ENCODE data around the gene GYS2.

Gene GYS2

DNA sequence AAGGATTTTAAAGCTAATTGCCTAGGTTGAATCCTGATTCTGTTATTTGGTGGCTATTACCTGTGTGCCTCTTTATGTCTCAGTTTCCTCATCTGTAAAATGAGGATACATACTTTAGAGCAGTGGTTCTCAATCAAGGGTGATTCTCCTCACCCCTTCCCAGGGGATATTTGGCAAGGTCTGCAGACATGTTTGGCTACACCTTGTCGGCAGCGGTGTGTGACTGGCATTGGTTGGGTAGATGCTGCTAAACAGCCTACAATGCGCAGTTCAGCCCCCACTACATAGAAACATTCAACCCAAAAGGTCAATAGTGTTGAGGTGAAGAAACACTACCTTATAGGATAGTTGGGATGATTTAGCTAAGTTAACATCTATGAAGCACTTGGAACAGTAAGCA is 29.6 kb upstream of the GYS2 start:
- H3K9ac ChIP-seq (ENCODE audit: low read depth, low read length), result no peak overlapping the region
- H3K4me1 ChIP-seq (ENCODE audit: control insufficient read depth, insufficient read depth, low read length), result no peaks in the 10 kb centered on the region
- H3K36me3 ChIP-seq (ENCODE audit: control insufficient read depth, insufficient read depth, low read length), result peaks cover 3% of the 10 kb centered on the region
- no peaks in the 10 kb centered on the region for H3K27me3 ChIP-seq (ENCODE audit: control insufficient read depth, insufficient read depth, low read length)
- no peak overlapping the region for H3K4me3 ChIP-seq (ENCODE audit: low read depth, low read length)
- no peaks in the 10 kb centered on the region for H3K9me3 ChIP-seq (ENCODE audit: control insufficient read depth, insufficient read depth, low read length)

DNA sequence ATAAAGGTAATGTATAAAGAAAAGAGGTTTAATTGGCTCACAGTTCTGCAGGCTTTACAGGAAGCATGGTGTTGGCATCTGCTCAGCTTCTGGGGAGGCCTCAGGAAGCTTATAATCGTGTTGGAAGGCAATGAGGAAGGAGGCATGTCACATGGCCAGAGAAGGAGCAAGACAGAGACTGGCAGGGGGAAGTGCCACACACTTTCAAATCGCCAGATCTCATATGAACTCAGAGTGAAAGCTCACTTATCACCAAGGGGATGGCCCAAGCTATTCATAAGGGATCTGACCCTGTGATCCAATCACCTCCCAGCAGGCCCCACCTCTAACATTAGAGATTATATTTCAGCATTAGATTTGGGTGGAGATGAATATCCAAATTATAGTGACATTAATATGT is 26.7 kb upstream of the GYS2 start:
- Histone ChIP-seq H3K9me3 (ENCODE audit: control insufficient read depth, insufficient read depth, low read length) (no peaks in the 10 kb centered on the region), H3K9ac (ENCODE audit: low read depth, low read length) (no peak overlapping the region), H3K27me3 (ENCODE audit: control insufficient read depth, insufficient read depth, low read length) (no peaks in the 10 kb centered on the region), H3K4me3 (ENCODE audit: low read depth, low read length) (no peak overlapping the region), H3K4me1 (ENCODE audit: control insufficient read depth, insufficient read depth, low read length) (no peaks in the 10 kb centered on the region), H3K36me3 (ENCODE audit: control insufficient read depth, insufficient read depth, low read length) (peaks cover 3% of the 10 kb centered on the region)

DNA sequence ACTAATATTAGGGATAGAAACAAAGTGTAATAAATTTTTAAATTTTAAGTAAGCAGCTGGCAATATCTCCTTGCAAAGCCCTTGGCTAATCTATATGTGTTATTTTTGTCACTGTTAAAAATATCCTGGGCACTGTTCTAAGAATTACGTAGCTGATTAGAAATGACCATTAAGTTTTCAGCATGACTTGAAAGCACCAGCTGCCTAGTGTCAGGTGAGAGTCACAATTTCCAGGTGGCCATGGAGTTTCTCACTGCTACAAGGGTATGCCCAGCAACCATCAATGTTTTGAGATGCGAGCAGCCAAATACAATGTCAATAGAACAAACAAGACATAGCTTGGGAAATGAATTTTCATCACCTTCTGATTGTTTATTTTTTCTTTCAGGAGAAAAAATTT is 23.3 kb upstream of the GYS2 start:
- Histone ChIP-seq H3K36me3 (ENCODE audit: control insufficient read depth, insufficient read depth, low read length) (no peaks in the 10 kb centered on the region), H3K9ac (ENCODE audit: low read depth, low read length) (no peak overlapping the region), H3K4me1 (ENCODE audit: control insufficient read depth, insufficient read depth, low read length) (no peaks in the 10 kb centered on the region), H3K9me3 (ENCODE audit: control insufficient read depth, insufficient read depth, low read length) (no peaks in the 10 kb centered on the region), H3K27me3 (ENCODE audit: control insufficient read depth, insufficient read depth, low read length) (no peaks in the 10 kb centered on the region), H3K4me3 (ENCODE audit: low read depth, low read length) (no peak overlapping the region)

DNA sequence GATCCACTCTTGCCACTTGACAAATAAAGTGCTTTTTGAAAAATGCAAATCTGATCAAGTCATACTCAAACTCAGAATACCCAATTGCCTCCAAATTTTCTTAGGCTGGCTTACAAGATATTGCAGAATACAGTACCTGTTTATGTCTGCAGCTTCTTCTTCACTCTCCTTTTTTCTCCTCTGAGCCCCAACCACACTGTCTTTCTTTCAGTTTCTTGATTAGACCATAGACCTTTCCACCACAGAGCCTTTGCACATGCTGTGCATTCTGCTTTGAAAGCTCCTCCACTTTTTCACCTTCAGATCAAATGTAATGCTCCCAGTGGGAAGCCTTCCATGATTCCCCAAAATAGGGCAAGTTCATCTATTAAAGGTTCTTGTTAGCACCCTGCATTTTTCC is 13.9 kb upstream of the GYS2 start:
- no peaks in the 10 kb centered on the region for H3K27me3 ChIP-seq (ENCODE audit: control insufficient read depth, insufficient read depth, low read length)
- H3K36me3 ChIP-seq (ENCODE audit: control insufficient read depth, insufficient read depth, low read length), result no peaks in the 10 kb centered on the region
- H3K4me1 ChIP-seq (ENCODE audit: control insufficient read depth, insufficient read depth, low read length), result no peaks in the 10 kb centered on the region
- no peak overlapping the region for H3K9ac ChIP-seq (ENCODE audit: low read depth, low read length)
- no peaks in the 10 kb centered on the region for H3K9me3 ChIP-seq (ENCODE audit: control insufficient read depth, insufficient read depth, low read length)
- H3K4me3 ChIP-seq (ENCODE audit: low read depth, low read length), result no peak overlapping the region

DNA sequence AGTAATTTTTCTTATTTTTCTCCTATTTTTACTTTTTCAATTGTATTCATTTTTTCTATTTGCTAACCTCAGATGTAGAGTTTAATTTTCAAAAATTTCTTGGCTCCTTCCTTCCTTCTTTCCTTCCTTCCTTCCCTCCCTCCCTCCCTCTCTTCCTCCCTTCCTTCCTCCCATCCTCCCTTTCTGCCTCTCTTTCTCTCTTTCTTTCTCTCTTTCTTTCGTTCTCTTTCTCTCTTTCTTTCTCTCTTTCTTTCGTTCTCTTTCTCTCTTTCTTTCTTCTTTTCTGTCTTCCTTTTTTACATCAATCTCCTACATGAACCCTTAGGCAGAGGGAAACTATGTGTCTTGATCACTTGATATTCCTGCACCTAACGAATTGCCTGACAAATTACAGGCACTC is 12.4 kb upstream of the GYS2 start:
- Histone ChIP-seq H3K4me3 (ENCODE audit: low read depth, low read length) (no peak overlapping the region), H3K9ac (ENCODE audit: low read depth, low read length) (no peak overlapping the region), H3K4me1 (ENCODE audit: control insufficient read depth, insufficient read depth, low read length) (no peaks in the 10 kb centered on the region), H3K36me3 (ENCODE audit: control insufficient read depth, insufficient read depth, low read length) (no peaks in the 10 kb centered on the region), H3K9me3 (ENCODE audit: control insufficient read depth, insufficient read depth, low read length) (no peaks in the 10 kb centered on the region), H3K27me3 (ENCODE audit: control insufficient read depth, insufficient read depth, low read length) (no peaks in the 10 kb centered on the region)

DNA sequence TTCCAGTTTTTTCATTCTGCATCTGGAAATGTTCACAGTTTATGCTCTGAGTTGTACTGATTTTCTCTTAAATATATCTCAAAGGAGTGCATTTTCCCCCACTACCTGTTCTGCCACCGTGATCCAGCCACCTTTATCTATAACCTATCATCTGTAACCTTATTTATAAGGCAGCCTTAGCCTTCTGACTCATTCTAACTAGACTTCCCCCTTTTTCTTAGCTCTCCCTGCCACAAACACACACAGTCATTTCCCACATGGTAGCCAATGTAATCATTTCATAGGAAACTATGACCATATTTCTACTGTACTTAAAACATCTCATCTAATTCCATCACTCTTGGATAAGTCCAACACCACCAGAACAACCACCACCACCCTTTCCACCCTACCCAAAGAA is 10.8 kb upstream of the GYS2 start:
- H3K9ac ChIP-seq (ENCODE audit: low read depth, low read length), result no peak overlapping the region
- no peak overlapping the region for H3K4me3 ChIP-seq (ENCODE audit: low read depth, low read length)
- H3K9me3 ChIP-seq (ENCODE audit: control insufficient read depth, insufficient read depth, low read length), result no peaks in the 10 kb centered on the region
- no peaks in the 10 kb centered on the region for H3K4me1 ChIP-seq (ENCODE audit: control insufficient read depth, insufficient read depth, low read length)
- H3K36me3 ChIP-seq (ENCODE audit: control insufficient read depth, insufficient read depth, low read length), result no peaks in the 10 kb centered on the region
- H3K27me3 ChIP-seq (ENCODE audit: control insufficient read depth, insufficient read depth, low read length), result no peaks in the 10 kb centered on the region

DNA sequence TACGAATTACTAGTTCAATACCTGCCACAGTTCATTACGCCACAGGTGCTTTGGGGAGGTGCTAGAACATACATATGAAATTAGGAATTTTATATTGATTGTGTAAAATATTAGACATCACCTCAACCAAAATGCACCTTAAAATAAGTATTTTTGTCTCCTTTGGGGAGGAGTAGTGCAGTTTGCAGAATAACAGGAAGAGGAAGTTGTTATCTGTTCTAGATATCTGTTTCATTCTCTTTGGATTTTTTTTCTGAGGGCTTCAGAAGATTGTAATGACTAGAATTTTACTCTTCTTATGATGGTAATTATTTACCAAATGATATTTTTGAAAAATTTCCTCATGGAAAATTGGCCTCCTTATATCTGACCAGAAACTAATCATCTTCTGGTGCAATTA is 9.9 kb upstream of the GYS2 start:
- H3K4me3 ChIP-seq (ENCODE audit: low read depth, low read length), result no peak overlapping the region
- no peak overlapping the region for H3K9ac ChIP-seq (ENCODE audit: low read depth, low read length)
- H3K36me3 ChIP-seq (ENCODE audit: control insufficient read depth, insufficient read depth, low read length), result no peaks in the 10 kb centered on the region
- H3K9me3 ChIP-seq (ENCODE audit: control insufficient read depth, insufficient read depth, low read length), result no peaks in the 10 kb centered on the region
- no peaks in the 10 kb centered on the region for H3K27me3 ChIP-seq (ENCODE audit: control insufficient read depth, insufficient read depth, low read length)
- no peaks in the 10 kb centered on the region for H3K4me1 ChIP-seq (ENCODE audit: control insufficient read depth, insufficient read depth, low read length)

DNA sequence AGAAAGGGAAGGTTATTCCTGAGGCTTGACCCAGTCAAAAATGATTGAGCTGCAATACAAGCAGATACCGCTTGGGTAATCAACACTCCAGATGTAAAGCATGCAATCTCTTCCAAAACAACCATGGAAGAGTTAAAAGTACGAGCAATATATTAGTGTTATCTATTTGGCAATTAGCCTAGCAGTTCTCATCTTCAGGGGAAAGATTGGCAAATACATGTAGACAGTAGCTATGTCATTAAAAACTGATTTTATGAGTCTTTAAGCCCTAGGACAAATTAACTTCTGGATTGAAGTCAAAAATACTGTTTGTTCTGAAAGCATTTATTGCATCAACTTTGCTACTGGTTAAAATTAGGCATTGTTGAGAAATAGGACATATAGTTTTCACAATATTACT is 9.3 kb upstream of the GYS2 start:
- H3K36me3 ChIP-seq (ENCODE audit: control insufficient read depth, insufficient read depth, low read length), result no peaks in the 10 kb centered on the region
- H3K27me3 ChIP-seq (ENCODE audit: control insufficient read depth, insufficient read depth, low read length), result no peaks in the 10 kb centered on the region
- no peaks in the 10 kb centered on the region for H3K4me1 ChIP-seq (ENCODE audit: control insufficient read depth, insufficient read depth, low read length)
- no peaks in the 10 kb centered on the region for H3K9me3 ChIP-seq (ENCODE audit: control insufficient read depth, insufficient read depth, low read length)
- H3K4me3 ChIP-seq (ENCODE audit: low read depth, low read length), result no peak overlapping the region
- no peak overlapping the region for H3K9ac ChIP-seq (ENCODE audit: low read depth, low read length)

DNA sequence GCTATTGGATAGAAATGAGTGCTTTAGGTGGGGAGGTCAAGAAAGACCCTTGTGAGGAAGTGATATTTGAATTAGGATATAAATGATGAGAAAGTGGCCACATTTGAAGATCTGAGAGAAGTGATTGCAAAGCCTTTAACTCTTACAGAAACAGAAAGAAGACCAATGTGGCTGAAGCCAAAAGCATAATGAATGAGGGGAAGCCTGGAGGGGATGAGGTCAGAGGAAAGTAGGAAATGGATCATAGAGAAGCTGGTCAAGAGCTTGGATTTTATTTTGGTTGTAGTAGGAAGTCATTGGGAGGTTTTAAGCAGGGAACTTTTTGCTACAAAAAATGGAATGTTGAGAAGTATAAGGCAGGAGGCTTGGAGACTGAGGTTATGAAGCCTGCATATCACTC is 3.5 kb upstream of the GYS2 start:
- Histone ChIP-seq H3K9ac (ENCODE audit: low read depth, low read length) (no peak overlapping the region), H3K27me3 (ENCODE audit: control insufficient read depth, insufficient read depth, low read length) (no peaks in the 10 kb centered on the region), H3K4me3 (ENCODE audit: low read depth, low read length) (no peak overlapping the region), H3K9me3 (ENCODE audit: control insufficient read depth, insufficient read depth, low read length) (no peaks in the 10 kb centered on the region), H3K36me3 (ENCODE audit: control insufficient read depth, insufficient read depth, low read length) (no peaks in the 10 kb centered on the region), H3K4me1 (ENCODE audit: control insufficient read depth, insufficient read depth, low read length) (no peaks in the 10 kb centered on the region)

DNA sequence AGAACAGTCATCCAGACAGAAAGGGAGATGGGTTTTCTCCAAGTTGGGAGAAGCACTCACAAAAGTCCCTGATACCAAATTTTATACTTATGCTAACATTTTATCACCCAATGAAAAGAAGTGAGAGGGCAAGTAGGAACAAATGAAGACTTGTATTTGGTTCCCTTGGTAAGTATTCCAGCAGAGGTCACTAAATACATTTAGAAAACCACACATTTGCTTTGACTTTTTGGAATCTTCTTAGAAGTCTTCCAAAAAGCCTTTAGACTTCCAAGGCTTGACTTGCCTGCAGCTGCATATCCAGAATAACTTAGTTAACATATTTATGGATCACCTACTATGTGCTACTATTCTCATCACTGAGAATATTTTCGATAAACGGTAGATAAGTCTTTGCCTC is 3.1 kb upstream of the GYS2 start:
- Histone ChIP-seq H3K4me3 (ENCODE audit: low read depth, low read length) (no peak overlapping the region), H3K9ac (ENCODE audit: low read depth, low read length) (no peak overlapping the region), H3K27me3 (ENCODE audit: control insufficient read depth, insufficient read depth, low read length) (no peaks in the 10 kb centered on the region), H3K36me3 (ENCODE audit: control insufficient read depth, insufficient read depth, low read length) (no peaks in the 10 kb centered on the region), H3K9me3 (ENCODE audit: control insufficient read depth, insufficient read depth, low read length) (no peaks in the 10 kb centered on the region), H3K4me1 (ENCODE audit: control insufficient read depth, insufficient read depth, low read length) (no peaks in the 10 kb centered on the region)

DNA sequence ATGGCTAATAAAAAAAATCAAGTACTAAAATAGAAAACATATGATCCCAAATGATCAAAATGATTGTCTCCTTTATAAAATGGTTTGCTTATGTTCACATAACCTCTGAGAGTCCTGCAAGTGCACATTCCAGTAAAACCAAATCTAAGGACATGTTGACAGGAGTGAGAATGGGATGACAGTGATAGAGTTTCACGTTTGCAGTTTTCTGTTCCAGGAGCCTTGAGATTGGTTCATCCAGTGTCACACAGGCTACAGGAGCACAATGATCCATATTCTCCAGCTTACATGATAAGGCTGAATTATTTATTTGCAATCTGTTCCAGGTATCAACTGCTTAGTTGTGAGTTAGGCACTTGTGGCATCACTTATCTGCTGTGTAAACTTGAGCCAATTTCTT is 1.5 kb upstream of the GYS2 start:
- Histone ChIP-seq H3K9ac (ENCODE audit: low read depth, low read length) (no peak overlapping the region), H3K36me3 (ENCODE audit: control insufficient read depth, insufficient read depth, low read length) (no peaks in the 10 kb centered on the region), H3K27me3 (ENCODE audit: control insufficient read depth, insufficient read depth, low read length) (no peaks in the 10 kb centered on the region), H3K4me3 (ENCODE audit: low read depth, low read length) (no peak overlapping the region), H3K9me3 (ENCODE audit: control insufficient read depth, insufficient read depth, low read length) (no peaks in the 10 kb centered on the region), H3K4me1 (ENCODE audit: control insufficient read depth, insufficient read depth, low read length) (no peaks in the 10 kb centered on the region)

DNA sequence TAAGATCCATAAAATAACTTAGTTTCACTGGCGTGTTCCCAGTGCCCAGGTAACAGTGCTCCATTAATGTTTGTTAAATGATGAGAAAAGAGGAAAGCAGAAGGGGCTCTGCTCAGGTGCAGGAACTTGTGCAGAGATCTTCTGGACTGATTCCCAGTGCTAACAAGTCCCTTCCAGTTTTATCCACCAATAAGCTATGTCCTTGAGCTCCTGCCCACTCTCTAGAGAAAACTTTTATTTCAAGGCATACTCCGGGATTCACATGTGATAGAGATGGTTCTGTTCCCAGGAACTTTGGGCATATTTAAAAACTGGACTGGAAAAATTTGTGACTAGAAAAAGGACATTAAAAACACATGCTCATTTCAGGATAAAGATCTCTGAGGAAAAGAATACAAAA is 1.9 kb downstream of the GYS2 start:
- no peaks in the 10 kb centered on the region for H3K27me3 ChIP-seq (ENCODE audit: control insufficient read depth, insufficient read depth, low read length)
- H3K4me1 ChIP-seq (ENCODE audit: control insufficient read depth, insufficient read depth, low read length), result no peaks in the 10 kb centered on the region
- H3K36me3 ChIP-seq (ENCODE audit: control insufficient read depth, insufficient read depth, low read length), result no peaks in the 10 kb centered on the region
- no peak overlapping the region for H3K4me3 ChIP-seq (ENCODE audit: low read depth, low read length)
- H3K9ac ChIP-seq (ENCODE audit: low read depth, low read length), result no peak overlapping the region
- H3K9me3 ChIP-seq (ENCODE audit: control insufficient read depth, insufficient read depth, low read length), result no peaks in the 10 kb centered on the region

DNA sequence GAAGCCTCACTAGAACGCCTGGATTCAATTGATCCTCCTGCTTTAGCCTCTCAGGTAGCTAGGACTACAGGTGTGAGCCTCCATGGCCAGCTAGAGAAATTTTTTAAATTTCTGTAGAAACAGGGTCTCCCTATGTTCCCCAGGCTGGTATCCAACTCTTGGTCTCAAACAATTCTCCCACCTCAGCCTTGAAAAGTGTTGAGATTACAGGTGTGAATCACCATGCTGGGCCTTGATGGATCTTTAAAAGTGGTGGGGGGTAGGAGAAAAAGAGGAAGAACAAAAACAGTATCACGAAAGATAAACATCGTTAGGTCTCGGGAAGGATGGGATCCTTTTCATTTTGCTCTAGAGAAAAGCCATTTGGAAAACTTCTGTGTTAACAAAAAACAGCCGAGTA is 4.5 kb downstream of the GYS2 start:
- Histone ChIP-seq H3K9ac (ENCODE audit: low read depth, low read length) (no peak overlapping the region), H3K4me1 (ENCODE audit: control insufficient read depth, insufficient read depth, low read length) (peaks cover 2% of the 10 kb centered on the region), H3K36me3 (ENCODE audit: control insufficient read depth, insufficient read depth, low read length) (no peaks in the 10 kb centered on the region), H3K27me3 (ENCODE audit: control insufficient read depth, insufficient read depth, low read length) (no peaks in the 10 kb centered on the region), H3K9me3 (ENCODE audit: control insufficient read depth, insufficient read depth, low read length) (no peaks in the 10 kb centered on the region), H3K4me3 (ENCODE audit: low read depth, low read length) (no peak overlapping the region)

Measured in iPS-15b (cell line).